H9 (cell line): ENCODE results near the gene ITGA2. TPM values are rescaled to one million over a fixed set of nuclear protein-coding genes. Genes with fewer than 3 reads are reported as not detected.

Experiments
- DNase-seq: peaks from one replicate; pipeline ENCODE4 v3.0.0-alpha.2; 2017
- H2AFZ ChIP-seq: one replicate; pipeline ENCODE4 v1.6.1; 2013; ENCODE audit warnings: mild to moderate bottlenecking, low read length, control low read depth, moderate library complexity
- H2AK5ac ChIP-seq: 2 replicates; pipeline ENCODE4 v1.6.1; 2013; ENCODE audit warnings: low read length, control low read depth, mixed read lengths; ENCODE audit not compliant: insufficient read length
- H2BK120ac ChIP-seq: one replicate; pipeline ENCODE4 v1.6.1; 2013; ENCODE audit warnings: low read depth, mild to moderate bottlenecking, low read length, control low read depth, inconsistent platforms; ENCODE audit not compliant: poor library complexity, severe bottlenecking
- H2BK12ac ChIP-seq: 2 replicates; pipeline ENCODE4 v1.6.1; 2013; ENCODE audit warnings: low read length, control low read depth, mixed read lengths, low read depth; ENCODE audit not compliant: insufficient read length
- H2BK15ac ChIP-seq: 2 replicates; pipeline ENCODE4 v1.6.1; 2013; ENCODE audit warnings: low read depth, low read length, control low read depth
- H2BK20ac ChIP-seq: one replicate; pipeline ENCODE4 v1.6.1; 2013; ENCODE audit warnings: low read depth, mild to moderate bottlenecking, low read length, control low read depth, inconsistent platforms; ENCODE audit not compliant: poor library complexity, severe bottlenecking
- H2BK5ac ChIP-seq: 2 replicates; pipeline ENCODE4 v1.6.1; 2013; ENCODE audit warnings: low read length, control low read depth, mixed read lengths; ENCODE audit not compliant: insufficient read length
- H3K14ac ChIP-seq: 2 replicates; pipeline ENCODE4 v1.6.1; 2013; ENCODE audit warnings: low read length, control low read depth; ENCODE audit not compliant: insufficient read depth
- H3K18ac ChIP-seq: 2 replicates; pipeline ENCODE4 v1.6.1; 2013; ENCODE audit warnings: low read depth, mild to moderate bottlenecking, mixed read lengths, low read length, control low read depth; ENCODE audit not compliant: insufficient read length
- H3K23ac ChIP-seq: 2 replicates; pipeline ENCODE4 v1.6.1; 2013; ENCODE audit warnings: low read length, control low read depth, mixed read lengths, low read depth; ENCODE audit not compliant: insufficient read length
- H3K23me2 ChIP-seq: 2 replicates; pipeline ENCODE4 v1.6.1; 2013; ENCODE audit warnings: low read depth, mild to moderate bottlenecking, mixed read lengths, low read length, control low read depth; ENCODE audit not compliant: insufficient read length, poor library complexity, severe bottlenecking
- H3K27ac ChIP-seq: 2 replicates; pipeline ENCODE4 v1.5.1; 2013; ENCODE audit warnings: low read length, control low read depth, mixed read lengths, low read depth; ENCODE audit not compliant: insufficient read length
- H3K27me3 ChIP-seq: 2 replicates; pipeline ENCODE4 v1.6.1; 2013; ENCODE audit warnings: low read length, control low read depth, inconsistent platforms; ENCODE audit not compliant: insufficient read depth
- H3K4ac ChIP-seq: 2 replicates; pipeline ENCODE4 v1.6.1; 2013; ENCODE audit warnings: low read depth, mild to moderate bottlenecking, control low read depth, inconsistent platforms, low read length, moderate library complexity
- H3K4me1 ChIP-seq: 2 replicates; pipeline ENCODE4 v1.6.1; 2013; ENCODE audit warnings: low read length, control low read depth, inconsistent platforms; ENCODE audit not compliant: insufficient read depth
- H3K4me2 ChIP-seq: 2 replicates; pipeline ENCODE4 v1.6.1; 2013; ENCODE audit warnings: low read length, control low read depth, mixed read lengths; ENCODE audit not compliant: insufficient read length, insufficient read depth
- H3K56ac ChIP-seq: 2 replicates; pipeline ENCODE4 v1.6.1; 2013; ENCODE audit warnings: low read depth, mild to moderate bottlenecking, mixed read lengths, low read length, control low read depth; ENCODE audit not compliant: insufficient read length
- H3K79me1 ChIP-seq: 2 replicates; pipeline ENCODE4 v1.6.1; 2013; ENCODE audit warnings: low read depth, mild to moderate bottlenecking, moderate library complexity, low read length, control low read depth, inconsistent platforms; ENCODE audit not compliant: insufficient read depth, poor library complexity, severe bottlenecking
- H3K79me2 ChIP-seq: 2 replicates; pipeline ENCODE4 v1.6.1; 2013; ENCODE audit warnings: low read length, control low read depth, inconsistent platforms; ENCODE audit not compliant: insufficient read depth
- H3K9ac ChIP-seq: 2 replicates; pipeline ENCODE4 v1.6.1; 2013; ENCODE audit warnings: low read length, control low read depth, mixed read lengths; ENCODE audit not compliant: insufficient read length; ENCODE audit errors: extremely low read depth
- H3K9me3 ChIP-seq: one replicate; pipeline ENCODE4 v1.6.1; 2013; ENCODE audit warnings: low read depth, low read length, inconsistent platforms; ENCODE audit not compliant: control insufficient read depth
- H3T11ph ChIP-seq: one replicate; pipeline ENCODE4 v1.6.1; 2013; ENCODE audit warnings: mild to moderate bottlenecking, low read length, control low read depth, inconsistent platforms
- H4K20me1 ChIP-seq: one replicate; pipeline ENCODE4 v1.6.1; 2013; ENCODE audit not compliant: control insufficient read depth, insufficient read length, insufficient read depth
- H4K5ac ChIP-seq: 2 replicates; pipeline ENCODE4 v1.6.1; 2013; ENCODE audit warnings: low read depth, mild to moderate bottlenecking, mixed read lengths, low read length, control low read depth; ENCODE audit not compliant: insufficient read length
- H4K8ac ChIP-seq: replicated peaks from 2 replicates; pipeline ENCODE4 v1.6.1; 2013; ENCODE audit warnings: low read length, control low read depth, mixed read lengths, low read depth; ENCODE audit not compliant: insufficient read length
- H4K91ac ChIP-seq: 2 replicates; pipeline ENCODE4 v1.6.1; 2013; ENCODE audit warnings: low read depth, mild to moderate bottlenecking, moderate library complexity, mixed read lengths, low read length, control low read depth; ENCODE audit not compliant: insufficient read length
- H3K27ac Mint-ChIP-seq, 3 experiments: 2 replicates in 2 of 3; 3 replicates in 1 of 3; pipeline ENCODE4 v1.8.0; 2020 to 2021; ENCODE audit warnings: mixed read lengths in 3 of 3, mild to moderate bottlenecking in 1 of 3, moderate library complexity in 1 of 3
- H3K27me3 Mint-ChIP-seq: 2 replicates; pipeline ENCODE4 v1.8.0; 2021; ENCODE audit warnings: low read depth, mild to moderate bottlenecking, moderate library complexity, mixed read lengths
- H3K36me3 Mint-ChIP-seq, 3 experiments: 2 replicates in 2 of 3; 3 replicates in 1 of 3; pipeline ENCODE4 v1.8.0; 2020 to 2021; ENCODE audit warnings: low read depth in 3 of 3, mixed read lengths in 3 of 3; ENCODE audit not compliant: insufficient read depth in 1 of 3
- H3K4me1 Mint-ChIP-seq, 2 experiments: 2 replicates each; pipeline ENCODE4 v1.8.0; 2020; ENCODE audit warnings: mixed read lengths in 2 of 2
- H3K4me3 Mint-ChIP-seq, 2 experiments: 2 replicates in 1 of 2; 3 replicates in 1 of 2; pipeline ENCODE4 v1.8.0; 2020 to 2021; ENCODE audit warnings: mild to moderate bottlenecking in 2 of 2, mixed read lengths in 2 of 2, moderate library complexity in 1 of 2
- H3K9me3 Mint-ChIP-seq, 2 experiments: 2 replicates in 1 of 2; 3 replicates in 1 of 2; pipeline ENCODE4 v1.8.0; 2020; ENCODE audit warnings: mild to moderate bottlenecking in 2 of 2, mixed read lengths in 2 of 2, moderate library complexity in 1 of 2
- CTCF ChIP-seq: fragments of 200-600 bp; sonication (generic); conservative IDR thresholded peaks from 3 replicates; pipeline ENCODE4 v1.8.0; 2021; ENCODE audit warnings: antibody characterized with exemption, mild to moderate bottlenecking
- WGBS: extraction: QIAGEN DNeasy Blood & Tissue Kit; methylation state at CpG from one replicate; pipeline ENCODE4 v1.1.7; 2013; ENCODE audit warnings: missing lambda C conversion rate, low lambda C conversion rate, mixed read lengths; ENCODE audit not compliant: insufficient read length; ENCODE audit errors: extremely low coverage; 5-methylcytosine and 5-hydroxymethylcytosine counted together
- total RNA-seq: library from RNA; stranded (reverse); gene quantifications from 2 replicates; pipeline ENCODE4 v1.2.1, GENCODE V29; 2021

The ITGA2 gene
- total RNA-seq, 1 experiment from 2014 or later: 3.0 TPM

- WGBS: no CpG with 5 or more reads among the region's 4 CpGs
- Histone ChIP-seq H3K4me1 (no peaks in the 10 kb centered on the region), H4K91ac (no peak overlapping the region), H2BK15ac (no peak overlapping the region), H2AFZ (no peak overlapping the region), H3K79me1 (no peaks in the 10 kb centered on the region), H3K27ac (no peak overlapping the region), H4K8ac (no peak overlapping the region), H2BK5ac (no peak overlapping the region), H3K27me3 (no peaks in the 10 kb centered on the region; the same call in 1 of the 2 replicates), H2BK120ac (no peak overlapping the region), H2BK12ac (no peak overlapping the region), H3K56ac (no peak overlapping the region), H3K23me2 (peaks cover 14% of the 10 kb centered on the region), H2BK20ac (no peak overlapping the region), H3K14ac (no peak overlapping the region), H3K4ac (no peak overlapping the region), H3K9me3 (no peaks in the 10 kb centered on the region), H3K9ac (no peak overlapping the region), H3K18ac (no peak overlapping the region), H2AK5ac (no peak overlapping the region), H4K5ac (no peak overlapping the region), H3K23ac (no peak overlapping the region), H4K20me1 (no peaks in the 10 kb centered on the region), H3T11ph (no peak overlapping the region), H3K79me2 (no peaks in the 10 kb centered on the region), H3K4me2 (no peak overlapping the region)
- no peak for TF ChIP-seq CTCF
- no peaks in the 10 kb centered on the region; a peak in 1 of 5 replicates for H3K9me3 Mint-ChIP-seq
- no peak for DNase-seq
- peaks cover 22% of the 10 kb centered on the region for H3K27me3 Mint-ChIP-seq
- H3K4me3 Mint-ChIP-seq: no peak overlapping the region; a peak in 1 of 5 replicates
- H3K4me1 Mint-ChIP-seq: peaks cover 6 to 21% of the 10 kb centered on the region in 2 experiments
- no peak overlapping the region for H3K27ac Mint-ChIP-seq
- no peaks in the 10 kb centered on the region for H3K36me3 Mint-ChIP-seq
These were observed 1.3 kb upstream of the ITGA2 start for GRCh38 chr5:52987711-52988331.
